GM12873 (cell line): ENCODE measurements around the gene ENPP1.

ENCODE experiments used
- CTCF ChIP-seq: IDR thresholded peaks from 2 replicates; pipeline ENCODE4 v1.5.1; 2012; ENCODE audit warnings: low read depth, mild to moderate bottlenecking, moderate library complexity, low read length, control low read depth; ENCODE audit not compliant: insufficient read depth; ENCODE audit errors: missing control alignments

Gene ENPP1

GRCh38 chr6:131802347-131802746, 5.5 kb upstream of the ENPP1 start:
- no peak for TF ChIP-seq CTCF

GRCh38 chr6:131803007-131803769, 4.6 kb upstream of the ENPP1 start:
- no peak for TF ChIP-seq CTCF

- TF ChIP-seq CTCF: no peak
Measured at GRCh38 chr6:131804131-131804530, 3.7 kb upstream of the ENPP1 start.

GRCh38 chr6:131807321-131807643, 538 bp upstream of the ENPP1 start:
- no peak for TF ChIP-seq CTCF

GRCh38 chr6:131808460-131809269, 845 bp downstream of the ENPP1 start:
- no peak for TF ChIP-seq CTCF

GRCh38 chr6:131811500-131811899, 3.7 kb downstream of the ENPP1 start:
- TF ChIP-seq CTCF: no peak

GRCh38 chr6:131813991-131814390, 6.2 kb downstream of the ENPP1 start:
- no peak for TF ChIP-seq CTCF
